BE2C (cell line): ENCODE data around the gene MRTFA.

ENCODE experiments used
- DNase-seq: peaks from one replicate; pipeline ENCODE4 v3.0.0-alpha.2; 2020
- H3K27me3 ChIP-seq: fragments of 250-450 bp; sonication (Bioruptor Pico); 2 replicates; pipeline ENCODE4 v1.5.1; 2020; ENCODE audit warnings: mild to moderate bottlenecking
- H3K36me3 ChIP-seq: fragments of 250-450 bp; sonication (Bioruptor Pico); 2 replicates; pipeline ENCODE4 v1.5.1; 2020; ENCODE audit warnings: mild to moderate bottlenecking
- H3K4me1 ChIP-seq: fragments of 250-450 bp; sonication (Bioruptor Pico); 2 replicates; pipeline ENCODE4 v1.5.1; 2020
- H3K4me3 ChIP-seq: 2 replicates; pipeline ENCODE4 v1.5.1; 2011; ENCODE audit warnings: low read depth, low read length
- H3K9me3 ChIP-seq: fragments of 250-450 bp; sonication (Bioruptor Pico); 2 replicates; pipeline ENCODE4 v1.5.1; 2020
- TF ChIP-seq, protein P1 (sequence below): IDR thresholded peaks from 2 replicates; pipeline ENCODE4 v1.5.1; 2012; ENCODE audit warnings: mild to moderate bottlenecking, low read depth, low read length

The MRTFA gene

DNA sequence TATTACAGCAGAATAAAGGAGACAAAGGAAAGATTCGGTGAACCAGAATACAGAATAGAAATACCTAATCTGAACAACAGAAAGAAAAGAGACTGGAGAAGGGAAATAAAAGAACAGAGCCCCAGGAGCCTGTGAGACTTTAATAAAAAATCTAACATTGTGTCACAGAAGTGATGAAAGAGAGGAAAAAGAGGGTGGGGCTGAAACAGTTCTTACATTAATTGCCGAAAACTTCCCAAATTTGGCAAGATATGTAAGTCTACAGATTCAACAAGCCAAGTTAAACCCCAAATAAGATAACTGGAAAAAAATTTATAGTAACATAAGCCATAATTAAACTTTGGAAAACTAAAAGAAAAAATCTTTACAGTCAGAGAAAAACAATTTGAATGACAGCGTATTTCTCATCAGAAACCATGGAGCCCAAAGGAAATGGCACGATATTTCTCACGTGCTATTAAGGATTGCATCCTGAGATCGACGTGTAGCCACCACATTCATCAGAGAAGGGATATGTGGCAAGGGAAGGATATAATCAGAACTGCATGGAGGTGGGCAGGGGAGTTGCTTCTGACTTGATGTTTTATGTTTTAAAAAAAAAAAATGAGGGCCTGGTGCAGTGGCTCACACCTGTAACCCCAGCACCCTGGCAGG, 192.2 kb downstream of the MRTFA start:
- Histone ChIP-seq H3K9me3 (no peaks in the 10 kb centered on the region), H3K36me3 (no peaks in the 10 kb centered on the region), H3K4me1 (no peaks in the 10 kb centered on the region), H3K4me3 (no peak overlapping the region), H3K27me3 (no peaks in the 10 kb centered on the region)
- DNase-seq: no peak
- TF ChIP-seq, protein P1, sequence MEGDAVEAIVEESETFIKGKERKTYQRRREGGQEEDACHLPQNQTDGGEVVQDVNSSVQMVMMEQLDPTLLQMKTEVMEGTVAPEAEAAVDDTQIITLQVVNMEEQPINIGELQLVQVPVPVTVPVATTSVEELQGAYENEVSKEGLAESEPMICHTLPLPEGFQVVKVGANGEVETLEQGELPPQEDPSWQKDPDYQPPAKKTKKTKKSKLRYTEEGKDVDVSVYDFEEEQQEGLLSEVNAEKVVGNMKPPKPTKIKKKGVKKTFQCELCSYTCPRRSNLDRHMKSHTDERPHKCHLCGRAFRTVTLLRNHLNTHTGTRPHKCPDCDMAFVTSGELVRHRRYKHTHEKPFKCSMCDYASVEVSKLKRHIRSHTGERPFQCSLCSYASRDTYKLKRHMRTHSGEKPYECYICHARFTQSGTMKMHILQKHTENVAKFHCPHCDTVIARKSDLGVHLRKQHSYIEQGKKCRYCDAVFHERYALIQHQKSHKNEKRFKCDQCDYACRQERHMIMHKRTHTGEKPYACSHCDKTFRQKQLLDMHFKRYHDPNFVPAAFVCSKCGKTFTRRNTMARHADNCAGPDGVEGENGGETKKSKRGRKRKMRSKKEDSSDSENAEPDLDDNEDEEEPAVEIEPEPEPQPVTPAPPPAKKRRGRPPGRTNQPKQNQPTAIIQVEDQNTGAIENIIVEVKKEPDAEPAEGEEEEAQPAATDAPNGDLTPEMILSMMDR: no peak

DNA sequence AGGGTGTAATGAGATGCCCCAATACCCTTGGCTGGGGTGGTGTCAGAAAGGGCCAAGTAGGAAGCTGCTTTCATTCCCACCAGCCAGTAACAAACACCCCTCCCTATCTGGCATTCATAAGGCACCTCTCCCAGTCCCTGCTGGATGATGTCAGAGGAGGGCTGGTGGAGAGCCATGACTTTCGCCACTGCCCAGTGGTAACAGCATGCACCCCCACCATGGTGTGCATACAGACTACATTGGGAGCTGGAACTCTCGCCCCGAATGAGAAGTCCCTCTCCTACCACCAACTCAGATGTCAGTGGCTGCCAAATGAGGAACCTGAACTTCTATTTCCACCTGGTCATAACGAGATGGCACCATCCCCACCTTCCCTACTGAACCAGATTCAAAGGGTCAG, 192.8 kb downstream of the MRTFA start:
- Histone ChIP-seq H3K4me3 (no peak overlapping the region), H3K4me1 (no peaks in the 10 kb centered on the region), H3K36me3 (no peaks in the 10 kb centered on the region), H3K27me3 (no peaks in the 10 kb centered on the region), H3K9me3 (no peaks in the 10 kb centered on the region)
- no peak for DNase-seq
- TF ChIP-seq, protein P1: no peak

DNA sequence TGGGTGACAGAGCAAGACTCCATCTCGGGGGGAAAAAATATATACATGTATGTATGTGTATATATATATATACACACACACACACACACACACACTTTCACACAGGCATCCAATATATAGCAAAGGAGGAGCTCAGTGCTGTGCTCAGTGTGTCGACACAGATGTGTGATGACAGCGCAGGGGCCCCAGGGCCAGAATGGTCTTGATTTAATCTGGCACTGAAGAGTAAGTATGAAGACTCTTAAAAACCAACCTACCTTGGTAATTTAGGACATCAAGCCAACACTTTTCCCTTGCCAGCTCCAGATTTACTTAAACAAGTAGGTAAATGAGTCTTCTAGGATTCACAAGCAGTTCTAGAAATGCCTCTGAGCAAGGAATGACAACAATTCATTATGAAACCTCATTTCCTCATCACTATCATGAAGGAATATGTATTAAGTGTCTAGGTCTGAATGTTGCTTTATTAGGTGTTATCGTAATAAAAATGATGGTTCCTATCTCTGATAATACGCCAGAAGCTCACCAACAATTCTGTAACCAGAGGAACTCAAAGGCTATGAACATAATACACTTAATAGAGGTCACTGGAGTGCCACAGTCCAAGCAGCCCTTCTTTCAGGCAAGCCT, 194.6 kb downstream of the MRTFA start:
- no peaks in the 10 kb centered on the region for H3K27me3 ChIP-seq
- H3K9me3 ChIP-seq: no peaks in the 10 kb centered on the region
- TF ChIP-seq, protein P1: no peak
- H3K36me3 ChIP-seq: no peaks in the 10 kb centered on the region
- no peak for DNase-seq
- no peak overlapping the region for H3K4me3 ChIP-seq
- no peaks in the 10 kb centered on the region for H3K4me1 ChIP-seq

GRCh38 chr22:40436505-40437431, 199.8 kb downstream of the MRTFA start:
- no peak for DNase-seq
- H3K27me3 ChIP-seq: no peaks in the 10 kb centered on the region
- TF ChIP-seq, protein P1: peak; percentile 63
- 0 out of 2 replicates have a peak, but pooled peaks cover 3% of the 10 kb centered on the region for H3K36me3 ChIP-seq
- H3K4me3 ChIP-seq: no peak overlapping the region
- no peaks in the 10 kb centered on the region for H3K9me3 ChIP-seq
- H3K4me1 ChIP-seq: no peaks in the 10 kb centered on the region

DNA sequence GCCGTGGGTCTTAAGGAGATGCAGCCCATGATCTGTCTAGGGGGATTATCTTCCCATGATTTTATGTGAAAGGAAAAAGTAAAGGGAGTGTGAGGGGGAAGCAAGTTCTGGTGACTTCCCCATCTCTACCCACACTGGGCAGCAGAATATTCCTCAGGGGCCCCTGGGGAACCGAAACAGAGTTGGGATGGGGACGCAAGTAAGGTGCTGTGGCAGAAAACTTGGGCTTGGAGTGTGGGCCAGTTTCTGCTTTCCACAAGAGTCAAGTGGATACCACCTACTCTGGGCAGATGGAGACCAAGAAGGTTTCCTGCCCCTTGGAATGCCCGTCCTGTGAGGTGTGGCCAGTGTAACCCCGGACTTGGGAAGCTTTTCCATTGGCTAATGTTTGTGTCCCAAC, 201.8 kb downstream of the MRTFA start:
- Histone ChIP-seq H3K4me3 (no peak overlapping the region), H3K9me3 (no peaks in the 10 kb centered on the region), H3K4me1 (no peaks in the 10 kb centered on the region), H3K36me3 (peaks cover 7% of the 10 kb centered on the region; the same call in 1 of the 2 replicates), H3K27me3 (no peaks in the 10 kb centered on the region)
- no peak for DNase-seq
- TF ChIP-seq, protein P1: no peak
